ENCODE results near the gene CFAP61.
"Not testable (repeated sequence)": the region's sequence is repeated elsewhere in the genome, so short reads cannot be mapped to it uniquely, and the experiment has no call there.

Gene CFAP61

DNA sequence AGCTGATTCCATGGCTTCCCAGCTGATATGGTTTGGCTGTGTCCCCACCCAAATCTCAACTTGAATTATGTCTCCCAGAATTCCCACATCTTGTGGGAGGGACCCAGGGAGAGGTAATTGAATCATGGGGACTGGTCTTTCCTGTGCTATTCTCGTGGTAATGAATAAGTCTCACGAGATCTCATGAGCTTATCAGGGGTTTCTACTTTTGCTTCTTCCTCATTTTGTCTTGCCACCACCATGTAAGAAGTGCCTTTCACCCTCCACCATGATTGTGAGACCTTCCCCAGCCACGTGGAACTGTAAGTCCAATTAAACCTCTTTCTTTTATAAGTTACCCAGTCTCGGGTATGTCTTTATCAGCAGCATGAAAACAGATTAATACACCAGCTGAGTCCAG lies 165.8 kb downstream of the CFAP61 start:
- H2AFZ ChIP-seq (ENCODE audit: low read length, unreplicated experiment); H3K36me3 ChIP-seq (ENCODE audit: insufficient read depth, low read length); H3K79me2 ChIP-seq (ENCODE audit: control insufficient read depth, insufficient read depth, low read length, unreplicated experiment); H3K4me1 ChIP-seq (ENCODE audit: control insufficient read depth, insufficient read depth, low read length, unreplicated experiment); H3K4me3 ChIP-seq (ENCODE audit: low read depth, low read length); H3K27ac ChIP-seq (ENCODE audit: low read depth, low read length): not testable (repeated sequence)
- peaks cover 16% of the 10 kb centered on the region for H3K27me3 ChIP-seq (ENCODE audit: insufficient read depth, low read length)

- Histone ChIP-seq H3K4me3 (ENCODE audit: low read depth, low read length) (no peak overlapping the region), H3K27ac (ENCODE audit: low read depth, low read length) (no peak overlapping the region), H3K79me2 (ENCODE audit: control insufficient read depth, insufficient read depth, low read length, unreplicated experiment) (no peaks in the 10 kb centered on the region), H2AFZ (ENCODE audit: low read length, unreplicated experiment) (no peak overlapping the region), H3K4me1 (ENCODE audit: control insufficient read depth, insufficient read depth, low read length, unreplicated experiment) (no peaks in the 10 kb centered on the region), H3K27me3 (ENCODE audit: insufficient read depth, low read length) (peaks cover 22% of the 10 kb centered on the region), H3K36me3 (ENCODE audit: insufficient read depth, low read length) (no peaks in the 10 kb centered on the region)
These were observed 166.7 kb downstream of the CFAP61 start for GRCh38 chr20:20219016-20219415.

- H3K4me3 ChIP-seq (ENCODE audit: low read depth, low read length), result no peak overlapping the region
- H3K36me3 ChIP-seq (ENCODE audit: insufficient read depth, low read length), result no peaks in the 10 kb centered on the region
- no peaks in the 10 kb centered on the region for H3K79me2 ChIP-seq (ENCODE audit: control insufficient read depth, insufficient read depth, low read length, unreplicated experiment)
- no peak overlapping the region for H3K27ac ChIP-seq (ENCODE audit: low read depth, low read length)
- no peak overlapping the region for H2AFZ ChIP-seq (ENCODE audit: low read length, unreplicated experiment)
- no peaks in the 10 kb centered on the region for H3K4me1 ChIP-seq (ENCODE audit: control insufficient read depth, insufficient read depth, low read length, unreplicated experiment)
- peaks cover 22% of the 10 kb centered on the region for H3K27me3 ChIP-seq (ENCODE audit: insufficient read depth, low read length)
These were observed 167.8 kb downstream of the CFAP61 start for GRCh38 chr20:20220134-20220533.

DNA sequence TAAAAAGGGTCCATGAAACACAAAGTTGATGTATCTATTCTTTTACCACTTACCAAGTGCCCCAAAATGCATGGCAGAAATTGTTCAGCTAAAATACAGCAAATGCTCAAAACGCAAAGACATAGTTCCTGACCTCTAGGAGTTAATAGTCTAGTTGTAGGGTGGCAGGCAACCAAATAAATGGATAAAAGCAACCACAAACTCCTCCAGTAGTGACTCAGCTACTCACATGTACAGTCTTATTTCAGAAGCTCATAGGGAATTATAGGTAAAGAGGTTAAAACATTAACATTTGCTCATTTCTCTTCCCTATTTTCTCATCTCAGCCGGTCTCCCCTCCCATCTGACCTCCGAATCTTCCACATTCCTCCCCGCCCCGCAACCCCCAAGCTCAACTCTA lies 171.6 kb downstream of the CFAP61 start:
- H3K4me1 ChIP-seq (ENCODE audit: control insufficient read depth, insufficient read depth, low read length, unreplicated experiment), result no peaks in the 10 kb centered on the region
- H3K79me2 ChIP-seq (ENCODE audit: control insufficient read depth, insufficient read depth, low read length, unreplicated experiment), result no peaks in the 10 kb centered on the region
- no peaks in the 10 kb centered on the region for H3K36me3 ChIP-seq (ENCODE audit: insufficient read depth, low read length)
- H3K27me3 ChIP-seq (ENCODE audit: insufficient read depth, low read length), result peaks cover 22% of the 10 kb centered on the region
- H2AFZ ChIP-seq (ENCODE audit: low read length, unreplicated experiment), result no peak overlapping the region
- H3K27ac ChIP-seq (ENCODE audit: low read depth, low read length), result no peak overlapping the region
- H3K4me3 ChIP-seq (ENCODE audit: low read depth, low read length), result no peak overlapping the region

GRCh38 chr20:20224806-20225205 lies 172.5 kb downstream of the CFAP61 start:
- Histone ChIP-seq H3K79me2 (ENCODE audit: control insufficient read depth, insufficient read depth, low read length, unreplicated experiment) (no peaks in the 10 kb centered on the region), H3K4me3 (ENCODE audit: low read depth, low read length) (no peak overlapping the region), H3K4me1 (ENCODE audit: control insufficient read depth, insufficient read depth, low read length, unreplicated experiment) (no peaks in the 10 kb centered on the region), H2AFZ (ENCODE audit: low read length, unreplicated experiment) (no peak overlapping the region), H3K27ac (ENCODE audit: low read depth, low read length) (no peak overlapping the region), H3K27me3 (ENCODE audit: insufficient read depth, low read length) (peaks cover 22% of the 10 kb centered on the region), H3K36me3 (ENCODE audit: insufficient read depth, low read length) (no peaks in the 10 kb centered on the region)

DNA sequence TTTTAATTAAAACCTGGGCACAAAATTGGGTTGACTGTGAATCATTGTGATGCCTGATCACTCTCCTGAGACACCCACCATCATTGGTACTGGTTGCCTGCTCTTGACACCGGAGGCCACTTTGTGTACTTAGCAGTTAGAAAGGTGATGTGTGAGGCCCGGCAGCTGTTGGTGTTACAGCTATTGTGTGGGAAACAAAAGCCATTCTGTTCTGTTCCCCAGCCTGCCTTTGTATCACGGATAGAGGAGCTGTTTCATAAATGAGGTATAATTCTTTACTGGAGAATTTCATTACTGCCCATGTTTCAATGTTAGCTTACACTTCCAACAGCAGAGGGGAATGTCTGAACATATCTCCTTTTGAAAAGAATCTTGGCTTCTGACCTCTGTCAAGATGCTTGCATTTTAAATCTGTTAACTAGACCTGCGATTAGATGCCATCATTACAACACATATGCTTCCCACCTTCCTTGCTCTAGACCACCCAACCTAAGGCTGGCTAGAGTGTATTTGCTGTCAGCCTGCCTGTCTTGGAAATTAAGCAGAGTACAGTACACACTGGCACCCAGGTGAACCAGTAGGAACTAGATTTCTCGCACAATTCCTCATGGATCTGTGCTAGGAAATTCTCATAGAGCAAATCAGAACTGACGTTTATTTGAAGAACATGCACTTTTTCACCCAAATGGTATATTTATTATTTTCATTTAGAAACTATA lies 173.2 kb downstream of the CFAP61 start:
- Histone ChIP-seq H3K4me1 (ENCODE audit: control insufficient read depth, insufficient read depth, low read length, unreplicated experiment) (no peaks in the 10 kb centered on the region), H2AFZ (ENCODE audit: low read length, unreplicated experiment) (no peak overlapping the region), H3K4me3 (ENCODE audit: low read depth, low read length) (no peak overlapping the region), H3K27me3 (ENCODE audit: insufficient read depth, low read length) (peaks cover 17% of the 10 kb centered on the region), H3K36me3 (ENCODE audit: insufficient read depth, low read length) (no peaks in the 10 kb centered on the region), H3K27ac (ENCODE audit: low read depth, low read length) (no peak overlapping the region), H3K79me2 (ENCODE audit: control insufficient read depth, insufficient read depth, low read length, unreplicated experiment) (no peaks in the 10 kb centered on the region)

DNA sequence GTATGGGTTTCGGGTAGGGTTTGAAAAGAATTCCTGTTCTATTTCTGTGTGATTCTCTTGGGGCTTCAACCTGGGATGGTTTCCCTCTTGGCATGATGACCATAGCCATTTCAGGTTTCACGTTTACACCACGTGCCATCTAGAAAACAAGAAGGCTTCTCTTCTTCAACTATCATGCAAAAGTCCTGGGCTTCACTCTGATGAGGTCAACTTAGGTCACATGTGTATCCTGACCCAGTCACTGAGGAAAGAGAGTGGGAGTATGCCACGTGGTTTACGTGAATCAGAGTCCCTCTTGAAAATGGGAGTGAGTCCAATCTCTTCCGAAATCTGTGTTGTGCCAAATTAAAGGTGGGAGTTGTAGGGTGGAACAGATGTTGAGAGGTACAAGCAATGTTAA lies 174.2 kb downstream of the CFAP61 start:
- Histone ChIP-seq H3K4me1 (ENCODE audit: control insufficient read depth, insufficient read depth, low read length, unreplicated experiment) (no peaks in the 10 kb centered on the region), H3K27me3 (ENCODE audit: insufficient read depth, low read length) (peaks cover 14% of the 10 kb centered on the region), H3K27ac (ENCODE audit: low read depth, low read length) (no peak overlapping the region), H3K4me3 (ENCODE audit: low read depth, low read length) (no peak overlapping the region), H3K79me2 (ENCODE audit: control insufficient read depth, insufficient read depth, low read length, unreplicated experiment) (no peaks in the 10 kb centered on the region), H3K36me3 (ENCODE audit: insufficient read depth, low read length) (no peaks in the 10 kb centered on the region), H2AFZ (ENCODE audit: low read length, unreplicated experiment) (no peak overlapping the region)

DNA sequence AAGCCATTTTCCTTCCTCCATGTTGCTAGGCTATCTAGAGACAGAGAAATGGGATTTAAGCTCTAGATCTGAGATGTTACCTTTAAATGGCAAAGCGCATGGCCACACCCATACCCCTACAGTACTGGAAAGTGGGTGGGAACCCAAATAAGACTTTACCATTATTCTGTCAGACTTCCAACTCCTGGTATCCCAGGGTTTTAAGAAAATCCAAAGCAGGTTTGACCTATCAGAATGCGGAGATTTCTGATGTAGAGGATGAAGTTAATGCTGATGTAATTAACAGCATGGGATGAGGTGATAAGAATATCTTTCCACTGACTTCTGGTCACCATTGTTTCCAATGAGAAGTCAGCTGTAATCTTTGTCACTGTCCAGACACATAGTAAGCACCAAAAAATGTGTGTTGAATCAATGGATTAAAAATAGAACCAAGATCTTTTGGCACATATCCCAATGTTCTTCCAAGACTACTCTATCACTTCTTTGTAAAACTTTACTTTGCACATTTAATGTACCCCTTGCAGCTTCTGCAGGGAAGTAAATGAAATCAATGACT lies 174.8 kb downstream of the CFAP61 start:
- no peaks in the 10 kb centered on the region for H3K79me2 ChIP-seq (ENCODE audit: control insufficient read depth, insufficient read depth, low read length, unreplicated experiment)
- peaks cover 10% of the 10 kb centered on the region for H3K27me3 ChIP-seq (ENCODE audit: insufficient read depth, low read length)
- H2AFZ ChIP-seq (ENCODE audit: low read length, unreplicated experiment), result no peak overlapping the region
- H3K27ac ChIP-seq (ENCODE audit: low read depth, low read length), result no peak overlapping the region
- H3K36me3 ChIP-seq (ENCODE audit: insufficient read depth, low read length), result no peaks in the 10 kb centered on the region
- H3K4me1 ChIP-seq (ENCODE audit: control insufficient read depth, insufficient read depth, low read length, unreplicated experiment), result no peaks in the 10 kb centered on the region
- no peak overlapping the region for H3K4me3 ChIP-seq (ENCODE audit: low read depth, low read length)

DNA sequence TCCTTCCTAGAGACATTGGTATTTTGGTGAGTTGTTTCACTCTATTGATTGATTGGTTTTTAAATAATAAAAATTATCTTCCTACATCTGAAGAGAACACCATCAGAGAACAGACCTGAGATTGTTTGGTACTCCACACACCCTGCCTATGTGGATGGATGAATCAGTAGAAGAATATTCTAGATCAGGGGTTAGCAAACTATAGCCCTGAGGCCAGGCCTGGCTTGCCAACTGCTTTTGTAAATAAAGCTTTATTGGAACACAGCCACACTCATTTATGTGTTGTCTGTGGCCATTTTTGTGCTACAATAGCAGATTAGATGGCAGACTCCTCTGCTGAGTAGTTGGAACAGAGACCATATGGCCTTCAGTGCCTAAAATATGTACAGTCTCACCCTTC lies 176.0 kb downstream of the CFAP61 start:
- Histone ChIP-seq H3K4me3 (ENCODE audit: low read depth, low read length) (no peak overlapping the region), H3K36me3 (ENCODE audit: insufficient read depth, low read length) (no peaks in the 10 kb centered on the region), H3K27me3 (ENCODE audit: insufficient read depth, low read length) (peaks cover 15% of the 10 kb centered on the region), H3K4me1 (ENCODE audit: control insufficient read depth, insufficient read depth, low read length, unreplicated experiment) (no peaks in the 10 kb centered on the region), H3K27ac (ENCODE audit: low read depth, low read length) (no peak overlapping the region), H2AFZ (ENCODE audit: low read length, unreplicated experiment) (no peak overlapping the region), H3K79me2 (ENCODE audit: control insufficient read depth, insufficient read depth, low read length, unreplicated experiment) (no peaks in the 10 kb centered on the region)

DNA sequence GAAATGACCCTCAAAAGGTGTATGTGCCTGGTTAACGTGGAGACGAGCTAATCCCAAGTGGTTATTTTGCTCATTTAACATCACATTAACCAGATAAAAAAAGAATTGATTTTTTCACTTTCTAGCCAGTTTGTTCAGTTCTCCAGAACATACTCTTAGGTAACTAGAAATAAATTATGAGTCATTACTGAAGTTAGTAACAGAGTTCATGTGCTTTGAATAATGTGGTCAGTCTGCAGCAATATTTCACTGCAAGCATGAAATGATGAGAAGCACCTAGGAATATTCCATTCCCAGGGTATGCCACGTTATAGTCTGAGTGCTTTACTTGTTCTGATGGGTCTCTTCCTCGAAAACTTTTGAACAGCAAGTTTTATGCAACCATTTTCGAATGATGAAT lies 177.3 kb downstream of the CFAP61 start:
- no peak overlapping the region for H2AFZ ChIP-seq (ENCODE audit: low read length, unreplicated experiment)
- no peak overlapping the region for H3K4me3 ChIP-seq (ENCODE audit: low read depth, low read length)
- H3K27ac ChIP-seq (ENCODE audit: low read depth, low read length), result no peak overlapping the region
- H3K79me2 ChIP-seq (ENCODE audit: control insufficient read depth, insufficient read depth, low read length, unreplicated experiment), result no peaks in the 10 kb centered on the region
- H3K36me3 ChIP-seq (ENCODE audit: insufficient read depth, low read length), result no peaks in the 10 kb centered on the region
- peaks cover 8% of the 10 kb centered on the region; the same call in 1 of the 2 replicates for H3K27me3 ChIP-seq (ENCODE audit: insufficient read depth, low read length)
- no peaks in the 10 kb centered on the region for H3K4me1 ChIP-seq (ENCODE audit: control insufficient read depth, insufficient read depth, low read length, unreplicated experiment)

DNA sequence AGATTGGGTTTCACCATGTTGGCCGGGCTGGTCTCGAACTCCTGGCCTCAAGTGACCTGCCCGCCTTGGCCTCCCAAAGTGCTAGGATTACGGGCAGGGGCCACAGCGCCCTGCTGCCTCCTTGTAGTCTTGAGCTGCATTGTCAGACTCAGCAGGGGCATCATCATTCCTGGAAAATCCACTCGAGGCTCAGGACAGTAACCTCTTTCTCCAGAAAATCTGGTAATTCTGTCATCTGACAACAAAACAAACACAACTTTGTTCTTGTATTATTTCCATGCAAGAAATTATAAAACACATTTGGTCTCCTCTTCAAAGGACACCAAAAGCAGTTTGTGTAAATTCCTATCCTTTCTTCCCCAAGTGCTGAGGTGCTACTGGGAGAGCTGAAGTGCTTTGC lies 178.4 kb downstream of the CFAP61 start:
- H3K4me1 ChIP-seq (ENCODE audit: control insufficient read depth, insufficient read depth, low read length, unreplicated experiment), result no peaks in the 10 kb centered on the region
- no peak overlapping the region for H3K27ac ChIP-seq (ENCODE audit: low read depth, low read length)
- no peak overlapping the region for H2AFZ ChIP-seq (ENCODE audit: low read length, unreplicated experiment)
- H3K4me3 ChIP-seq (ENCODE audit: low read depth, low read length), result no peak overlapping the region
- 0 out of 2 replicates have a peak, but pooled peaks cover 8% of the 10 kb centered on the region for H3K27me3 ChIP-seq (ENCODE audit: insufficient read depth, low read length)
- no peaks in the 10 kb centered on the region for H3K79me2 ChIP-seq (ENCODE audit: control insufficient read depth, insufficient read depth, low read length, unreplicated experiment)
- no peaks in the 10 kb centered on the region for H3K36me3 ChIP-seq (ENCODE audit: insufficient read depth, low read length)

Data from ACC112 (cell line).